Naive thymus-derived CD4-positive, alpha-beta T cell (primary cell): ENCODE data around the gene NR3C2. TPM values are rescaled to one million over a fixed set of nuclear protein-coding genes. Genes with fewer than 3 reads are reported as not detected.

Experiments used
- ATAC-seq: fragments of 150-1000 bp; cut with Tn5 transposase; 2 replicates; pipeline ENCODE4 v1.10.0; 2021; ENCODE audit warnings: mild to moderate bottlenecking, moderate library complexity
- CTCF ChIA-PET: fragments of 350-600 bp; sonication (Branson Sonifier 250); formaldehyde crosslinking; loops from one replicate; lab custom pipeline; 2021; ENCODE audit warnings: antibody characterized with exemption; lab: Charles Lee
- POLR2A ChIA-PET: fragments of 350-600 bp; sonication (Branson Sonifier 250); formaldehyde crosslinking; loops from one replicate; lab custom pipeline; 2021; ENCODE audit warnings: antibody characterized with exemption, inconsistent platforms; lab: Charles Lee
- DNase-seq, 9 donors: peaks; one replicate each; pipeline versions ENCODE4 v3.0.0 to v3.0.0-alpha.2; 2020 to 2022; ENCODE audit warnings: mixed read lengths in 1 of 9
- H3K27ac ChIP-seq: one replicate; pipeline ENCODE4 v1.7.0; 2013; ENCODE audit warnings: mild to moderate bottlenecking, low read depth, low read length, moderate library complexity
- H3K27me3 ChIP-seq, 2 donors: one replicate each; pipeline ENCODE4 v1.7.0; 2013; ENCODE audit warnings: low read length in 2 of 2, mild to moderate bottlenecking in 2 of 2, moderate library complexity in 2 of 2; ENCODE audit not compliant: control insufficient read depth in 2 of 2, insufficient read depth in 2 of 2
- H3K36me3 ChIP-seq, 3 experiments: 1 replicate in 2 of 3; 2 replicates in 1 of 3; pipeline ENCODE4 v1.7.0; 2013; ENCODE audit warnings: low read length in 3 of 3, mild to moderate bottlenecking in 3 of 3, moderate library complexity in 1 of 3; ENCODE audit not compliant: insufficient read depth in 3 of 3, control insufficient read depth in 2 of 3
- H3K4me1 ChIP-seq, 2 donors: one replicate each; pipeline ENCODE4 v1.7.0; 2013; ENCODE audit warnings: low read length in 2 of 2, mild to moderate bottlenecking in 2 of 2, moderate library complexity in 1 of 2; ENCODE audit not compliant: control insufficient read depth in 2 of 2, insufficient read depth in 2 of 2
- H3K4me3 ChIP-seq: 2 replicates; pipeline ENCODE4 v1.7.0; 2013; ENCODE audit warnings: mild to moderate bottlenecking, low read length
- H3K9me3 ChIP-seq, 3 experiments: 1 replicate in 2 of 3; 2 replicates in 1 of 3; pipeline ENCODE4 v1.7.0; 2013; ENCODE audit warnings: low read length in 3 of 3; ENCODE audit not compliant: control insufficient read depth in 2 of 3
- H3K27ac Mint-ChIP-seq, 9 donors: one replicate each; pipeline ENCODE4 v1.8.0; 2020 to 2022; ENCODE audit warnings: mixed read lengths in 9 of 9, mild to moderate bottlenecking in 8 of 9, moderate library complexity in 5 of 9, inconsistent platforms in 2 of 9
- H3K27me3 Mint-ChIP-seq, 5 donors: one replicate each; pipeline ENCODE4 v1.8.0; 2021 to 2022; ENCODE audit warnings: mixed read lengths in 5 of 5, mild to moderate bottlenecking in 1 of 5
- H3K36me3 Mint-ChIP-seq, 5 donors: one replicate each; pipeline ENCODE4 v1.8.0; 2020 to 2022; ENCODE audit warnings: mixed read lengths in 5 of 5, mild to moderate bottlenecking in 3 of 5, inconsistent platforms in 1 of 5
- H3K4me1 Mint-ChIP-seq, 7 donors: one replicate each; pipeline ENCODE4 v1.8.0; 2020 to 2022; ENCODE audit warnings: mixed read lengths in 7 of 7, mild to moderate bottlenecking in 3 of 7, inconsistent platforms in 1 of 7
- H3K4me3 Mint-ChIP-seq, 10 donors: one replicate each; pipeline ENCODE4 v1.8.0; 2020 to 2022; ENCODE audit warnings: mild to moderate bottlenecking in 10 of 10, mixed read lengths in 10 of 10, moderate library complexity in 6 of 10, inconsistent platforms in 2 of 10
- H3K9me3 Mint-ChIP-seq, 11 donors: one replicate each; pipeline ENCODE4 v1.8.0; 2020 to 2022; ENCODE audit warnings: mixed read lengths in 11 of 11, mild to moderate bottlenecking in 4 of 11, inconsistent platforms in 1 of 11, moderate library complexity in 1 of 11
- intact Hi-C, 2 donors: fragments of 100-400 bp; cut with micrococcal nuclease; formaldehyde crosslinking; loops; one replicate each; pipeline ENCODE4 v1.15.1; 2023
- polyA plus RNA-seq, 2 donors: library from polyadenylated mRNA; unstranded; fragments of 300-500 nt; fragmentation: Illumina TruSeq; gene quantifications; one replicate each; pipeline ENCODE4 v1.2.3, GENCODE V29; 2021
- total RNA-seq, 6 experiments: library from RNA in 5 of 6; stranded (reverse) in 5 of 6; gene quantifications; 1 replicate in 5 of 6; 2 replicates in 1 of 6; pipeline ENCODE4 v1.2.3 and lab custom pipeline; 2021 to 2026

NR3C2 gene
- total and polyA plus RNA-seq, 7 experiments from 2014 or later, result 2.2 to 55.2 (median 38.6) TPM

GRCh38 chr4:148240241-148240640 lies 202.0 kb downstream of the NR3C2 start:
- ChIA-PET CTCF (no interaction called here), POLR2A (no interaction called here)
- peaks cover 0 to 45% (median 39%) of the 10 kb centered on the region in 7 donors for H3K4me1 Mint-ChIP-seq
- H3K36me3 Mint-ChIP-seq, result peaks cover 0 to 24% (median 19%) of the 10 kb centered on the region in 5 donors
- peaks cover 0 to 2% (median 0%) of the 10 kb centered on the region in 11 donors for H3K9me3 Mint-ChIP-seq
- H3K4me3 Mint-ChIP-seq, result no peak overlapping the region
- no peak overlapping the region for H3K4me3 ChIP-seq
- peak overlapping the region in 1 of 9 donors; percentile 86 for H3K27ac Mint-ChIP-seq
- no peaks in the 10 kb centered on the region for H3K9me3 ChIP-seq
- H3K27me3 ChIP-seq, result no peaks in the 10 kb centered on the region
- ATAC-seq, result no peak
- H3K36me3 ChIP-seq, result no peaks in the 10 kb centered on the region
- no peaks in the 10 kb centered on the region for H3K27me3 Mint-ChIP-seq
- H3K27ac ChIP-seq, result no peak overlapping the region
- H3K4me1 ChIP-seq, result no peaks in the 10 kb centered on the region
- DNase-seq, result no peak
- intact Hi-C loops, result no loop called here

GRCh38 chr4:148239494-148239985 lies 202.7 kb downstream of the NR3C2 start:
- Mint-ChIP-seq H3K4me3 (no peak overlapping the region), H3K4me1 (peaks cover 0 to 38% (median 33%) of the 10 kb centered on the region in 7 donors), H3K27me3 (no peaks in the 10 kb centered on the region), H3K9me3 (peaks cover 0 to 2% (median 0%) of the 10 kb centered on the region in 11 donors), H3K36me3 (peaks cover 0 to 24% (median 14%) of the 10 kb centered on the region in 5 donors), H3K27ac (peak overlapping the region in 1 of 9 donors; percentile 64)
- intact Hi-C loops, result no loop called here
- ChIA-PET POLR2A (no interaction called here), CTCF (interaction anchor here (0.8 kb wide), 1 partner anchor 13 kb away, joined by 3 read pairs; no protein-coding TSS in a partner anchor)
- no peaks in the 10 kb centered on the region for H3K9me3 ChIP-seq
- DNase-seq (peak in 3 of 9 donors; percentile 10 to 14 (median 12)), ATAC-seq (no peak)
- H3K4me3 ChIP-seq, result no peak overlapping the region
- H3K36me3 ChIP-seq, result no peaks in the 10 kb centered on the region
- H3K27ac ChIP-seq, result no peak overlapping the region
- no peaks in the 10 kb centered on the region for H3K4me1 ChIP-seq
- no peaks in the 10 kb centered on the region for H3K27me3 ChIP-seq

GRCh38 chr4:148238811-148239493 lies 203.3 kb downstream of the NR3C2 start:
- Mint-ChIP-seq H3K36me3 (peaks cover 0 to 24% (median 13%) of the 10 kb centered on the region in 5 donors), H3K27ac (peak overlapping the region in 1 of 9 donors; percentile 64), H3K4me1 (peaks cover 0 to 35% (median 29%) of the 10 kb centered on the region in 7 donors), H3K9me3 (peaks cover 0 to 2% (median 0%) of the 10 kb centered on the region in 11 donors), H3K4me3 (peak overlapping the region in 1 of 10 donors; percentile 9), H3K27me3 (no peaks in the 10 kb centered on the region)
- no peaks in the 10 kb centered on the region for H3K4me1 ChIP-seq
- POLR2A ChIA-PET, result no interaction called here
- no peak for DNase-seq
- CTCF ChIA-PET, result interaction anchor here (0.8 kb wide), 1 partner anchor 14 kb away, joined by 3 read pairs; no protein-coding TSS in a partner anchor
- ATAC-seq, result no peak
- intact Hi-C loops, result no loop called here
- H3K27ac ChIP-seq, result no peak overlapping the region
- no peak overlapping the region for H3K4me3 ChIP-seq
- H3K36me3 ChIP-seq, result no peaks in the 10 kb centered on the region
- no peaks in the 10 kb centered on the region for H3K9me3 ChIP-seq
- no peaks in the 10 kb centered on the region for H3K27me3 ChIP-seq

- Histone ChIP-seq H3K36me3 (no peaks in the 10 kb centered on the region), H3K27me3 (no peaks in the 10 kb centered on the region), H3K27ac (no peak overlapping the region), H3K4me3 (no peak overlapping the region), H3K4me1 (no peaks in the 10 kb centered on the region), H3K9me3 (no peaks in the 10 kb centered on the region)
- H3K27me3 Mint-ChIP-seq, result no peaks in the 10 kb centered on the region
- CTCF ChIA-PET, result no interaction called here
- H3K4me3 Mint-ChIP-seq, result no peak overlapping the region
- no peak overlapping the region for H3K27ac Mint-ChIP-seq
- H3K4me1 Mint-ChIP-seq, result peaks cover 0 to 33% (median 27%) of the 10 kb centered on the region in 7 donors
- H3K36me3 Mint-ChIP-seq, result peaks cover 0 to 29% (median 20%) of the 10 kb centered on the region in 5 donors
- DNase-seq (no peak), ATAC-seq (no peak)
- intact Hi-C loops, result no loop called here
- peaks cover 0 to 4% (median 0%) of the 10 kb centered on the region in 11 donors for H3K9me3 Mint-ChIP-seq
- POLR2A ChIA-PET, result no interaction called here
These were observed 204.1 kb downstream of the NR3C2 start for GRCh38 chr4:148238086-148238485.

GRCh38 chr4:148235809-148236208 lies 206.4 kb downstream of the NR3C2 start:
- DNase-seq (no peak), ATAC-seq (no peak)
- Mint-ChIP-seq H3K9me3 (peaks cover 0 to 7% (median 0%) of the 10 kb centered on the region in 11 donors), H3K36me3 (peaks cover 0 to 37% (median 26%) of the 10 kb centered on the region in 5 donors), H3K27me3 (no peaks in the 10 kb centered on the region), H3K27ac (no peak overlapping the region), H3K4me3 (no peak overlapping the region), H3K4me1 (peaks cover 0 to 39% (median 26%) of the 10 kb centered on the region in 7 donors)
- H3K4me3 ChIP-seq, result no peak overlapping the region
- intact Hi-C loops, result no loop called here
- no peak overlapping the region for H3K27ac ChIP-seq
- H3K36me3 ChIP-seq, result no peaks in the 10 kb centered on the region
- no peaks in the 10 kb centered on the region for H3K4me1 ChIP-seq
- no peaks in the 10 kb centered on the region for H3K9me3 ChIP-seq
- ChIA-PET POLR2A (no interaction called here), CTCF (interaction anchor here (0.6 to 1.1 kb wide), 2 partner anchors 9 to 45 kb away, joined by 3 read pairs; no protein-coding TSS in a partner anchor)
- H3K27me3 ChIP-seq, result no peaks in the 10 kb centered on the region

GRCh38 chr4:148229798-148230197 lies 212.4 kb downstream of the NR3C2 start:
- ChIA-PET POLR2A (no interaction called here), CTCF (interaction anchor here (0.6 kb wide), 1 partner anchor 13 kb away, joined by 5 read pairs; no protein-coding TSS in a partner anchor)
- no peaks in the 10 kb centered on the region for H3K27me3 ChIP-seq
- no peak overlapping the region for H3K4me3 Mint-ChIP-seq
- H3K36me3 ChIP-seq, result no peaks in the 10 kb centered on the region
- no peaks in the 10 kb centered on the region for H3K4me1 ChIP-seq
- no peaks in the 10 kb centered on the region for H3K9me3 ChIP-seq
- H3K36me3 Mint-ChIP-seq, result peaks cover 0 to 39% (median 28%) of the 10 kb centered on the region in 5 donors
- peaks cover 0 to 7% (median 0%) of the 10 kb centered on the region in 11 donors for H3K9me3 Mint-ChIP-seq
- H3K27ac Mint-ChIP-seq, result peak overlapping the region in 1 of 9 donors; percentile 6
- no peak for ATAC-seq
- H3K4me1 Mint-ChIP-seq, result peaks cover 0 to 71% (median 12%) of the 10 kb centered on the region in 7 donors
- intact Hi-C loops, result no loop called here
- no peak overlapping the region for H3K27ac ChIP-seq
- DNase-seq, result no peak
- no peak overlapping the region for H3K4me3 ChIP-seq
- no peaks in the 10 kb centered on the region for H3K27me3 Mint-ChIP-seq
